ENCODE measurements around the gene ACTG1. TPM values are rescaled to one million over a fixed set of nuclear protein-coding genes. Genes with fewer than 3 reads are reported as not detected.
A peak's percentile ranks its signal among the peaks of the same experiment; 100 is the strongest.

The ACTG1 gene
- total and polyA plus RNA-seq, 2 of the 13 experiments (the other 11 are each of a cell fraction or from before 2014, with no cell fraction given) = 973 to 1,138 TPM

DNA sequence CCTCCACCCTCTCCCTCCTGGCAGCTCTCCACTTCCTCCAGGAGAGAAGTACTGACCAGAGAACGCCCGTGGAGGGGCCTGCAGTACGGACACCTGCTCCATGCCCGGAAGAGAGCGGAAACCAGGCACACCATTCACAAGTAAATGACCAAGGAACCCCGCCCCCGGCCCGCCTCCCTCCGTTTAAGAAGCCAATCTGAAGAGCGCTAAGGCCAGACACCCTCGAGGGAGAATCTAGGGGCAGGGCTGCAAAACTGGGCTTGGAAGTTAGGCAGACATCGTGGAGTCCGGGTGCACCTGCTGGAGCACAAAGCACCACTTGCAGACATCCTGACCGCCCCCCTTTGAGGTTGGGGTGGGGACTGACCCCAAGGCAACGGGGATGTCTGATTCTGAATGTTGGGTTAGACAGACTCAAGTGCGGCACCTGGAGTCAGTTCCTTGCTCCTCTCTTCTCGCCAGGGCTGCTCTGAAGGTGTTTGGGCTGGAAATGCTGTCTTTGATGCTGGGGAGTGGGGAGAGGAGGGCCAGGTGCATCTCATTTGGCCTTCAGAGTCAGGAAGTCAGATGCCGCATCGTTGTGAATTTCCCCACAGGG lies 40.5 kb upstream of the ACTG1 start (continued):
- TF ChIP-seq ZBTB20 (CRISPR knock-in tag; IDR thresholded peaks at IDR 0.05; ENCODE audit: borderline replicate concordance, low read depth) = no peak
- TF ChIP-seq, protein P1, sequence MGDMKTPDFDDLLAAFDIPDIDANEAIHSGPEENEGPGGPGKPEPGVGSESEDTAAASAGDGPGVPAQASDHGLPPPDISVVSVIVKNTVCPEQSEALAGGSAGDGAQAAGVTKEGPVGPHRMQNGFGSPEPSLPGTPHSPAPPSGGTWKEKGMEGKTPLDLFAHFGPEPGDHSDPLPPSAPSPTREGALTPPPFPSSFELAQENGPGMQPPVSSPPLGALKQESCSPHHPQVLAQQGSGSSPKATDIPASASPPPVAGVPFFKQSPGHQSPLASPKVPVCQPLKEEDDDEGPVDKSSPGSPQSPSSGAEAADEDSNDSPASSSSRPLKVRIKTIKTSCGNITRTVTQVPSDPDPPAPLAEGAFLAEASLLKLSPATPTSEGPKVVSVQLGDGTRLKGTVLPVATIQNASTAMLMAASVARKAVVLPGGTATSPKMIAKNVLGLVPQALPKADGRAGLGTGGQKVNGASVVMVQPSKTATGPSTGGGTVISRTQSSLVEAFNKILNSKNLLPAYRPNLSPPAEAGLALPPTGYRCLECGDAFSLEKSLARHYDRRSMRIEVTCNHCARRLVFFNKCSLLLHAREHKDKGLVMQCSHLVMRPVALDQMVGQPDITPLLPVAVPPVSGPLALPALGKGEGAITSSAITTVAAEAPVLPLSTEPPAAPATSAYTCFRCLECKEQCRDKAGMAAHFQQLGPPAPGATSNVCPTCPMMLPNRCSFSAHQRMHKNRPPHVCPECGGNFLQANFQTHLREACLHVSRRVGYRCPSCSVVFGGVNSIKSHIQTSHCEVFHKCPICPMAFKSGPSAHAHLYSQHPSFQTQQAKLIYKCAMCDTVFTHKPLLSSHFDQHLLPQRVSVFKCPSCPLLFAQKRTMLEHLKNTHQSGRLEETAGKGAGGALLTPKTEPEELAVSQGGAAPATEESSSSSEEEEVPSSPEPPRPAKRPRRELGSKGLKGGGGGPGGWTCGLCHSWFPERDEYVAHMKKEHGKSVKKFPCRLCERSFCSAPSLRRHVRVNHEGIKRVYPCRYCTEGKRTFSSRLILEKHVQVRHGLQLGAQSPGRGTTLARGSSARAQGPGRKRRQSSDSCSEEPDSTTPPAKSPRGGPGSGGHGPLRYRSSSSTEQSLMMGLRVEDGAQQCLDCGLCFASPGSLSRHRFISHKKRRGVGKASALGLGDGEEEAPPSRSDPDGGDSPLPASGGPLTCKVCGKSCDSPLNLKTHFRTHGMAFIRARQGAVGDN (CRISPR knock-in tag; IDR thresholded peaks at IDR 0.05) = peak; percentile 30
- peak; percentile 19 for TF ChIP-seq ZNF781 (CRISPR knock-in tag; IDR thresholded peaks at IDR 0.05; ENCODE audit: borderline replicate concordance, not compliant biosample characterization)
- peak; percentile 24; the same call in 1 of the 2 replicates for TF ChIP-seq SSRP1 (CRISPR knock-in tag; IDR thresholded peaks at IDR 0.05)
- TF ChIP-seq, protein P2, sequence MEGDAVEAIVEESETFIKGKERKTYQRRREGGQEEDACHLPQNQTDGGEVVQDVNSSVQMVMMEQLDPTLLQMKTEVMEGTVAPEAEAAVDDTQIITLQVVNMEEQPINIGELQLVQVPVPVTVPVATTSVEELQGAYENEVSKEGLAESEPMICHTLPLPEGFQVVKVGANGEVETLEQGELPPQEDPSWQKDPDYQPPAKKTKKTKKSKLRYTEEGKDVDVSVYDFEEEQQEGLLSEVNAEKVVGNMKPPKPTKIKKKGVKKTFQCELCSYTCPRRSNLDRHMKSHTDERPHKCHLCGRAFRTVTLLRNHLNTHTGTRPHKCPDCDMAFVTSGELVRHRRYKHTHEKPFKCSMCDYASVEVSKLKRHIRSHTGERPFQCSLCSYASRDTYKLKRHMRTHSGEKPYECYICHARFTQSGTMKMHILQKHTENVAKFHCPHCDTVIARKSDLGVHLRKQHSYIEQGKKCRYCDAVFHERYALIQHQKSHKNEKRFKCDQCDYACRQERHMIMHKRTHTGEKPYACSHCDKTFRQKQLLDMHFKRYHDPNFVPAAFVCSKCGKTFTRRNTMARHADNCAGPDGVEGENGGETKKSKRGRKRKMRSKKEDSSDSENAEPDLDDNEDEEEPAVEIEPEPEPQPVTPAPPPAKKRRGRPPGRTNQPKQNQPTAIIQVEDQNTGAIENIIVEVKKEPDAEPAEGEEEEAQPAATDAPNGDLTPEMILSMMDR (CRISPR knock-in tag; IDR thresholded peaks at IDR 0.05) = peak; percentile 32
- TF ChIP-seq SP2 (CRISPR knock-in tag; IDR thresholded peaks at IDR 0.05) = 0 out of 2 replicates have a peak, but pooled peaks have one; percentile 32
- peak; percentile 13; the same call in 1 of the 2 replicates for TF ChIP-seq KDM4B (CRISPR knock-in tag; IDR thresholded peaks at IDR 0.05)
- TF ChIP-seq, protein P3, sequence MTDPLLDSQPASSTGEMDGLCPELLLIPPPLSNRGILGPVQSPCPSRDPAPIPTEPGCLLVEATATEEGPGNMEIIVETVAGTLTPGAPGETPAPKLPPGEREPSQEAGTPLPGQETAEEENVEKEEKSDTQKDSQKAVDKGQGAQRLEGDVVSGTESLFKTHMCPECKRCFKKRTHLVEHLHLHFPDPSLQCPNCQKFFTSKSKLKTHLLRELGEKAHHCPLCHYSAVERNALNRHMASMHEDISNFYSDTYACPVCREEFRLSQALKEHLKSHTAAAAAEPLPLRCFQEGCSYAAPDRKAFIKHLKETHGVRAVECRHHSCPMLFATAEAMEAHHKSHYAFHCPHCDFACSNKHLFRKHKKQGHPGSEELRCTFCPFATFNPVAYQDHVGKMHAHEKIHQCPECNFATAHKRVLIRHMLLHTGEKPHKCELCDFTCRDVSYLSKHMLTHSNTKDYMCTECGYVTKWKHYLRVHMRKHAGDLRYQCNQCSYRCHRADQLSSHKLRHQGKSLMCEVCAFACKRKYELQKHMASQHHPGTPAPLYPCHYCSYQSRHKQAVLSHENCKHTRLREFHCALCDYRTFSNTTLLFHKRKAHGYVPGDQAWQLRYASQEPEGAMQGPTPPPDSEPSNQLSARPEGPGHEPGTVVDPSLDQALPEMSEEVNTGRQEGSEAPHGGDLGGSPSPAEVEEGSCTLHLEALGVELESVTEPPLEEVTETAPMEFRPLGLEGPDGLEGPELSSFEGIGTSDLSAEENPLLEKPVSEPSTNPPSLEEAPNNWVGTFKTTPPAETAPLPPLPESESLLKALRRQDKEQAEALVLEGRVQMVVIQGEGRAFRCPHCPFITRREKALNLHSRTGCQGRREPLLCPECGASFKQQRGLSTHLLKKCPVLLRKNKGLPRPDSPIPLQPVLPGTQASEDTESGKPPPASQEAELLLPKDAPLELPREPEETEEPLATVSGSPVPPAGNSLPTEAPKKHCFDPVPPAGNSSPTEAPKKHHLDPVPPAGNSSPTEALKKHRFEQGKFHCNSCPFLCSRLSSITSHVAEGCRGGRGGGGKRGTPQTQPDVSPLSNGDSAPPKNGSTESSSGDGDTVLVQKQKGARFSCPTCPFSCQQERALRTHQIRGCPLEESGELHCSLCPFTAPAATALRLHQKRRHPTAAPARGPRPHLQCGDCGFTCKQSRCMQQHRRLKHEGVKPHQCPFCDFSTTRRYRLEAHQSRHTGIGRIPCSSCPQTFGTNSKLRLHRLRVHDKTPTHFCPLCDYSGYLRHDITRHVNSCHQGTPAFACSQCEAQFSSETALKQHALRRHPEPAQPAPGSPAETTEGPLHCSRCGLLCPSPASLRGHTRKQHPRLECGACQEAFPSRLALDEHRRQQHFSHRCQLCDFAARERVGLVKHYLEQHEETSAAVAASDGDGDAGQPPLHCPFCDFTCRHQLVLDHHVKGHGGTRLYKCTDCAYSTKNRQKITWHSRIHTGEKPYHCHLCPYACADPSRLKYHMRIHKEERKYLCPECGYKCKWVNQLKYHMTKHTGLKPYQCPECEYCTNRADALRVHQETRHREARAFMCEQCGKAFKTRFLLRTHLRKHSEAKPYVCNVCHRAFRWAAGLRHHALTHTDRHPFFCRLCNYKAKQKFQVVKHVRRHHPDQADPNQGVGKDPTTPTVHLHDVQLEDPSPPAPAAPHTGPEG (CRISPR knock-in tag; IDR thresholded peaks at IDR 0.05) = no peak
- TF ChIP-seq ELF1 (CRISPR knock-in tag; IDR thresholded peaks at IDR 0.05) = peak; percentile 48
- TF ChIP-seq TBX2 (CRISPR knock-in tag; IDR thresholded peaks at IDR 0.05; ENCODE audit: borderline replicate concordance) = peak; percentile 28; the same call in 1 of the 2 replicates
- TF ChIP-seq ZNF839 (CRISPR knock-in tag; IDR thresholded peaks at IDR 0.05; ENCODE audit: borderline replicate concordance) = no peak
- 0 out of 2 replicates have a peak, but pooled peaks have one; percentile 0 for TF ChIP-seq TARDBP (CRISPR knock-in tag; IDR thresholded peaks at IDR 0.05)
- no peak for TF ChIP-seq IRF2 (CRISPR knock-in tag; IDR thresholded peaks at IDR 0.05)
- TF ChIP-seq ZNF772 (CRISPR knock-in tag; IDR thresholded peaks at IDR 0.05) = 0 out of 2 replicates have a peak, but pooled peaks have one; percentile 3
- TF ChIP-seq PAF1 (CRISPR knock-in tag; IDR thresholded peaks at IDR 0.05) = 0 out of 2 replicates have a peak, but pooled peaks have one; percentile 15
- TF ChIP-seq ZNF557 (CRISPR knock-in tag; IDR thresholded peaks at IDR 0.05) = 0 out of 2 replicates have a peak, but pooled peaks have one; percentile 33
- peak; percentile 9; the same call in 1 of the 2 replicates for TF ChIP-seq SAP130 (CRISPR knock-in tag; IDR thresholded peaks at IDR 0.05; ENCODE audit: low read depth)
- 0 out of 2 replicates have a peak, but pooled peaks have one; percentile 35 for TF ChIP-seq ZNF441 (CRISPR knock-in tag; IDR thresholded peaks at IDR 0.05; ENCODE audit: borderline replicate concordance)
- TF ChIP-seq POLR2A (IDR thresholded peaks at IDR 0.05; ENCODE audit: insufficient read depth in 1 of 2, low read depth in 2 of 2, low read length in 2 of 2) = peak; percentile 16 to 68; a peak in 3 of 4 replicates
